WTC11 (cell line): ENCODE results near the gene DCAF11. TPM values are rescaled to one million over a fixed set of nuclear protein-coding genes. Genes with fewer than 3 reads are reported as not detected.
A peak's percentile ranks its signal among the peaks of the same experiment; 100 is the strongest.

Source experiments
- ATF6 ChIP-seq: sonication (generic); formaldehyde crosslinking; IDR thresholded peaks from 2 replicates; pipeline ENCODE4 v1.8.1; 2023; ENCODE audit warnings: mild to moderate bottlenecking, missing genetic modification reagents
- CREB1 ChIP-seq: sonication (generic); formaldehyde crosslinking; IDR thresholded peaks from 2 replicates; pipeline ENCODE4 v1.8.0; 2023; ENCODE audit warnings: mild to moderate bottlenecking, missing genetic modification reagents
- E2F4 ChIP-seq: sonication (generic); formaldehyde crosslinking; IDR thresholded peaks from 2 replicates; pipeline ENCODE4 v1.8.1; 2022; ENCODE audit warnings: low read depth, mild to moderate bottlenecking, moderate library complexity, missing genetic modification reagents, borderline replicate concordance
- EMX1 ChIP-seq: fragments of 250-450 bp; sonication (Bioruptor Pico); IDR thresholded peaks from 2 replicates; pipeline ENCODE4 v1.8.0; 2021; ENCODE audit warnings: mild to moderate bottlenecking
- ESRRA ChIP-seq: sonication (generic); formaldehyde crosslinking; IDR thresholded peaks from 2 replicates; pipeline ENCODE4 v1.8.1; 2022; ENCODE audit warnings: mild to moderate bottlenecking, missing genetic modification reagents, borderline replicate concordance
- FOXJ3 ChIP-seq: sonication (generic); formaldehyde crosslinking; IDR thresholded peaks from 2 replicates; pipeline ENCODE4 v1.9.0; 2021; ENCODE audit warnings: missing genetic modification reagents, mild to moderate bottlenecking, borderline replicate concordance
- FOXK1 ChIP-seq: sonication (generic); formaldehyde crosslinking; IDR thresholded peaks from 2 replicates; pipeline ENCODE4 v1.8.0; 2022; ENCODE audit warnings: mild to moderate bottlenecking, moderate library complexity, missing genetic modification reagents
- FOXP4 ChIP-seq: sonication (generic); formaldehyde crosslinking; IDR thresholded peaks from 2 replicates; pipeline ENCODE4 v1.8.0; 2022; ENCODE audit warnings: mild to moderate bottlenecking, missing genetic modification reagents
- JAZF1 ChIP-seq: fragments of 250-450 bp; sonication (Bioruptor Pico); IDR thresholded peaks from 2 replicates; pipeline ENCODE4 v1.9.0; 2021; ENCODE audit warnings: moderate library complexity, mild to moderate bottlenecking, inconsistent platforms
- MLX ChIP-seq: sonication (generic); formaldehyde crosslinking; IDR thresholded peaks from 2 replicates; pipeline ENCODE4 v1.8.1; 2023; ENCODE audit warnings: mild to moderate bottlenecking, missing genetic modification reagents, moderate library complexity
- PREB ChIP-seq: sonication (generic); formaldehyde crosslinking; IDR thresholded peaks from 2 replicates; pipeline ENCODE4 v1.8.1; 2022; ENCODE audit warnings: mild to moderate bottlenecking, missing genetic modification reagents, moderate library complexity, borderline replicate concordance
- SOX15 ChIP-seq: fragments of 250-450 bp; sonication (Bioruptor Pico); IDR thresholded peaks from 2 replicates; pipeline ENCODE4 v1.9.0; 2021; ENCODE audit warnings: mild to moderate bottlenecking
- TEAD1 ChIP-seq: sonication (generic); formaldehyde crosslinking; IDR thresholded peaks from 2 replicates; pipeline ENCODE4 v1.8.0; 2022; ENCODE audit warnings: mild to moderate bottlenecking, missing genetic modification reagents
- ZBTB43 ChIP-seq: sonication (generic); formaldehyde crosslinking; IDR thresholded peaks from 2 replicates; pipeline ENCODE4 v1.8.1; 2023; ENCODE audit warnings: mild to moderate bottlenecking, missing genetic modification reagents
- ZMAT4 ChIP-seq: fragments of 250-450 bp; sonication (Bioruptor Pico); IDR thresholded peaks from 2 replicates; pipeline ENCODE4 v1.9.0; 2021; ENCODE audit warnings: mild to moderate bottlenecking
- ZNF219 ChIP-seq: sonication (generic); formaldehyde crosslinking; IDR thresholded peaks from 2 replicates; pipeline ENCODE4 v1.8.0; 2023; ENCODE audit warnings: missing genetic modification reagents, mild to moderate bottlenecking, borderline replicate concordance
- ZNF281 ChIP-seq: sonication (generic); formaldehyde crosslinking; IDR thresholded peaks from 2 replicates; pipeline ENCODE4 v1.8.0; 2023; ENCODE audit warnings: mild to moderate bottlenecking, missing genetic modification reagents
- ZNF671 ChIP-seq: fragments of 250-450 bp; sonication (Bioruptor Pico); IDR thresholded peaks from 2 replicates; pipeline ENCODE4 v1.8.0; 2021; ENCODE audit warnings: mild to moderate bottlenecking
- total RNA-seq: library from RNA; stranded (reverse); gene quantifications from 3 replicates; pipeline ENCODE4 v1.2.3, GENCODE V29; 2021

Gene DCAF11
- total RNA-seq, 1 experiment from 2014 or later, result 73.6 TPM

- no peak for TF ChIP-seq TEAD1 (CRISPR knock-in tag)
- TF ChIP-seq ZNF281 (CRISPR knock-in tag), result no peak; the same call in 1 of the 2 replicates
- 0 out of 2 replicates have a peak, but pooled peaks have one; percentile 9 for TF ChIP-seq CREB1 (CRISPR knock-in tag)
- 0 out of 2 replicates have a peak, but pooled peaks have one; percentile 39 for TF ChIP-seq ESRRA (CRISPR knock-in tag)
- TF ChIP-seq FOXK1 (CRISPR knock-in tag), result peak; percentile 11; the same call in 1 of the 2 replicates
- peak; percentile 51; the same call in 1 of the 2 replicates for TF ChIP-seq ZNF219 (CRISPR knock-in tag)
- TF ChIP-seq ZBTB43 (CRISPR knock-in tag), result peak; percentile 77; the same call in 1 of the 2 replicates
- TF ChIP-seq ZNF671 (CRISPR knock-in tag), result no peak
- no peak for TF ChIP-seq JAZF1 (CRISPR knock-in tag)
- no peak; the same call in 1 of the 2 replicates for TF ChIP-seq FOXP4 (CRISPR knock-in tag)
- TF ChIP-seq EMX1, result peak; percentile 81; the same call in 1 of the 2 replicates
- 0 out of 2 replicates have a peak, but pooled peaks have one; percentile 53 for TF ChIP-seq E2F4 (CRISPR knock-in tag)
- no peak for TF ChIP-seq ZMAT4 (CRISPR knock-in tag)
- TF ChIP-seq MLX (CRISPR knock-in tag), result no peak
- TF ChIP-seq SOX15, result no peak
- TF ChIP-seq ATF6 (CRISPR knock-in tag), result no peak
- peak; percentile 16; the same call in 1 of the 2 replicates for TF ChIP-seq FOXJ3 (CRISPR knock-in tag)
- peak; percentile 52; the same call in 1 of the 2 replicates for TF ChIP-seq PREB (CRISPR knock-in tag)
Observed at GRCh38 chr14:24141097-24141880, 26.7 kb downstream of the DCAF11 start, which contains the start of gene EMC9 (continued).
